K562 (cell line): ENCODE measurements around the gene USP48. TPM values are rescaled to one million over a fixed set of nuclear protein-coding genes. Genes with fewer than 3 reads are reported as not detected.

ENCODE experiments used
- ATAC-seq: fragments of 200-7000 bp; cut with Tn5 transposase; 3 replicates; pipeline ENCODE4 v1.9.1; 2020; ENCODE audit warnings: moderate library complexity
- BruUV-seq: library from RNA; stranded (reverse); fragments of 400-500 nt; replicated peaks from 2 replicates; lab custom pipeline; 2021; lab: Mats Ljungman, UMichigan
- CTCF ChIA-PET: fragments of 300-600 bp; formaldehyde crosslinking; extraction: SDS; loops from one replicate; lab custom pipeline; 2021; ENCODE audit warnings: low intra/inter-chr PET ratio; lab: Yijun Ruan, JAX
- POLR2A ChIA-PET: fragments of 300-600, 350-650 bp; sonication (Branson Sonifier 250); formaldehyde crosslinking; extraction: SDS; loops from one replicate; lab custom pipeline; 2021; ENCODE audit warnings: antibody characterized with exemption, inconsistent platforms; lab: Yijun Ruan, JAX
- DNase-seq, 4 experiments: peaks; one replicate each; pipeline versions ENCODE4 v3.0.0 to v3.0.0-alpha.2; 2011 to 2018; ENCODE audit warnings: low spot score in 3 of 4, mixed read lengths in 3 of 4; ENCODE audit errors: extremely low read depth in 1 of 4
- FAIRE-seq: peaks from 2 replicates; lab custom pipeline; 2011; peaks lifted over from hg19 to GRCh38; lab: Jason Lieb, UNC
- H2AFZ ChIP-seq: 2 replicates; pipeline ENCODE4 v1.6.0; 2011; ENCODE audit warnings: low read depth, low read length, control low read depth, inconsistent platforms
- H3K27ac ChIP-seq: fragments of 200-600 bp; 3 replicates; pipeline ENCODE4 v1.8.0; 2011; ENCODE audit warnings: low read depth, mild to moderate bottlenecking, control low read depth, inconsistent platforms, low read length, moderate library complexity, mixed read lengths; ENCODE audit errors: extremely low read depth
- H3K27me3 ChIP-seq, 2 experiments: fragments of 300-600 bp in 1 of 2; 2 replicates in 1 of 2; 3 replicates in 1 of 2; pipeline versions ENCODE4 v1.6.0 to v1.8.0; 2011; ENCODE audit warnings: inconsistent platforms in 2 of 2, low read length in 2 of 2, mild to moderate bottlenecking in 1 of 2, mixed read lengths in 1 of 2, moderate library complexity in 1 of 2; ENCODE audit not compliant: control insufficient read depth in 2 of 2, insufficient read depth in 2 of 2
- H3K36me3 ChIP-seq: fragments of 300-600 bp; 3 replicates; pipeline ENCODE4 v1.8.0; 2011; ENCODE audit warnings: mild to moderate bottlenecking, low read length, inconsistent platforms; ENCODE audit not compliant: control insufficient read depth, insufficient read depth
- H3K4me1 ChIP-seq, 2 experiments: fragments of 200-600 bp in 1 of 2; replicated peaks in 1 of 2; 2 replicates in 1 of 2; 3 replicates in 1 of 2; pipeline versions ENCODE4 v1.5.1 to v1.8.0; 2011; ENCODE audit warnings: inconsistent platforms in 2 of 2, low read length in 2 of 2, mild to moderate bottlenecking in 1 of 2, mixed read lengths in 1 of 2, moderate library complexity in 1 of 2; ENCODE audit not compliant: control insufficient read depth in 2 of 2, insufficient read depth in 2 of 2
- H3K4me2 ChIP-seq: 2 replicates; pipeline ENCODE4 v1.6.1; 2011; ENCODE audit warnings: low read length, control low read depth, inconsistent platforms, mixed read lengths; ENCODE audit not compliant: insufficient read depth
- H3K4me3 ChIP-seq: fragments of 200-600 bp; sonication (generic), shearing (Covaris generic); 2 replicates; pipeline ENCODE4 v1.5.1; 2016; ENCODE audit warnings: control low read depth, inconsistent platforms
- H3K79me2 ChIP-seq: fragments of 200-600 bp; 3 replicates; pipeline ENCODE4 v1.8.0; 2011; ENCODE audit warnings: low read length, inconsistent platforms; ENCODE audit not compliant: control insufficient read depth, insufficient read depth
- H3K9ac ChIP-seq, 2 experiments: 2 replicates each; pipeline versions ENCODE4 v1.6.0 to v1.6.1; 2011; ENCODE audit warnings: low read depth in 2 of 2, low read length in 2 of 2, control low read depth in 1 of 2, inconsistent platforms in 1 of 2, mild to moderate bottlenecking in 1 of 2, mixed read lengths in 1 of 2; ENCODE audit not compliant: insufficient read depth in 1 of 2
- H3K9me1 ChIP-seq: one replicate; pipeline ENCODE4 v1.6.0; 2011; ENCODE audit warnings: inconsistent platforms, mild to moderate bottlenecking, low read length, moderate library complexity; ENCODE audit not compliant: control insufficient read depth, insufficient read depth
- H3K9me3 ChIP-seq: replicated peaks from 2 replicates; pipeline ENCODE4 v1.5.1; 2011; ENCODE audit warnings: low read depth, low read length, inconsistent platforms; ENCODE audit not compliant: control insufficient read depth, insufficient read depth
- H4K20me1 ChIP-seq: replicated peaks from 2 replicates; pipeline ENCODE4 v1.6.1; 2011; ENCODE audit warnings: low read length, inconsistent platforms, mixed read lengths; ENCODE audit not compliant: control insufficient read depth, insufficient read depth
- BRCA1 ChIP-seq, 2 experiments: fragments of 450-650 bp in 1 of 2; sonication (generic) in 1 of 2; formaldehyde crosslinking in 1 of 2; IDR thresholded peaks; 2 replicates each; pipeline versions ENCODE4 v1.5.0 to v1.6.1; 2017 to 2020; ENCODE audit warnings: mild to moderate bottlenecking in 1 of 2, missing genetic modification reagents in 1 of 2
- ETV6 ChIP-seq, 3 experiments: fragments of 150-350 bp in 1 of 3; sonication (generic) in 1 of 3; formaldehyde crosslinking in 1 of 3; IDR thresholded peaks; 2 replicates each; pipeline versions ENCODE4 v1.6.1 to v1.8.0; 2014 to 2022; ENCODE audit warnings: borderline replicate concordance in 2 of 3, low read depth in 2 of 3, antibody characterized with exemption in 1 of 3, low read length in 1 of 3, mild to moderate bottlenecking in 1 of 3, missing genetic modification reagents in 1 of 3
- FOXK2 ChIP-seq, 2 experiments: fragments of 450-650 bp; IDR thresholded peaks in 1 of 2; conservative IDR thresholded peaks in 1 of 2; 2 replicates each; pipeline ENCODE4 v1.6.1; 2016; ENCODE audit warnings: low read depth in 2 of 2, mild to moderate bottlenecking in 1 of 2
- HEY1 ChIP-seq: fragments of 250-450 bp; sonication (Bioruptor Pico); IDR thresholded peaks from 2 replicates; pipeline ENCODE4 v1.5.0; 2020; ENCODE audit warnings: mild to moderate bottlenecking, moderate library complexity, borderline replicate concordance
- PHF21A ChIP-seq: fragments of 450-650 bp; IDR thresholded peaks from 2 replicates; pipeline ENCODE4 v1.6.1; 2017; ENCODE audit warnings: low read depth, borderline replicate concordance
- SRSF1 ChIP-seq: fragments of 200-400 bp; formaldehyde crosslinking; IDR thresholded peaks from 2 replicates; pipeline ENCODE4 v1.6.1; 2017; ENCODE audit warnings: mild to moderate bottlenecking, low read depth, low read length, moderate library complexity
- THRB ChIP-seq: fragments of 450-650 bp; formaldehyde crosslinking; conservative IDR thresholded peaks from 2 replicates; pipeline ENCODE4 v1.4.0; 2022; ENCODE audit warnings: mild to moderate bottlenecking, missing genetic modification characterization
- ZC3H11A ChIP-seq: IDR thresholded peaks from 2 replicates; pipeline ENCODE4 v1.6.1; 2012; ENCODE audit warnings: low read depth, low read length, improper control_type of control experiment
- WGBS: fragments of 100-300 bp; shearing (Covaris generic); methylation state at CpG from one replicate; pipeline ENCODE4 v1.1.6; 2016; ENCODE audit warnings: low coverage, mixed read lengths; ENCODE audit not compliant: insufficient coverage; ENCODE audit errors: missing lambda C conversion rate; 5-methylcytosine and 5-hydroxymethylcytosine counted together
- in situ Hi-C: fragments of 300-500 bp; cut with MboI; formaldehyde crosslinking; loops from 4 replicates; pipeline ENCODE4 v1.15.0; 2018; ENCODE audit warnings: inconsistent platforms, mixed read lengths
- intact Hi-C: fragments of 100-400 bp; cut with micrococcal nuclease; formaldehyde crosslinking; loops from 2 replicates; pipeline ENCODE4 v1.14.2; 2022
- polyA plus RNA-seq, 8 experiments: library from polyadenylated mRNA; depleted of rRNA in 4 of 8; stranded (reverse) in 5 of 8; unstranded in 3 of 8; fragments of >200 nt; fragmentation: Nextera tagmentation in 2 of 8; fragmentation: Illumina TruSeq in 1 of 8; extraction: Ambion mirVana in 2 of 8; extraction: Trizol in 1 of 8; gene quantifications; 2 replicates each; pipeline versions ENCODE4 v1.2.1 to v1.2.3, GENCODE V29; 2011 to 2014; ENCODE audit warnings: inconsistent platforms in 1 of 8, missing spikeins in 1 of 8
- total RNA-seq, 7 experiments: library from RNA; depleted of rRNA in 6 of 7; stranded (reverse); fragments of >200 nt in 6 of 7; fragmentation: Illumina TruSeq in 2 of 7; extraction: Trizol in 2 of 7; gene quantifications; 2 replicates each; pipeline versions ENCODE4 v1.2.1 to v1.2.3, GENCODE V29; 2011 to 2021; ENCODE audit warnings: low replicate concordance in 1 of 7
- TF ChIP-seq, protein P1 (sequence below): sonication (generic); formaldehyde crosslinking; IDR thresholded peaks from 2 replicates; pipeline ENCODE4 v1.9.0; 2022; ENCODE audit warnings: mild to moderate bottlenecking, missing genetic modification reagents
- TF ChIP-seq, protein P2 (sequence below), 2 experiments: fragments of 450-650 bp; formaldehyde crosslinking in 1 of 2; IDR thresholded peaks; 2 replicates each; pipeline versions ENCODE4 v1.4.0 to v1.6.1; 2014 to 2020; ENCODE audit warnings: mild to moderate bottlenecking in 2 of 2, borderline replicate concordance in 1 of 2, low read depth in 1 of 2

Gene USP48
- total and polyA plus RNA-seq, 9 of the 15 experiments (the other 6 are each of a cell fraction or from before 2014, with no cell fraction given), result 23.3 to 123 (median 106) TPM

DNA sequence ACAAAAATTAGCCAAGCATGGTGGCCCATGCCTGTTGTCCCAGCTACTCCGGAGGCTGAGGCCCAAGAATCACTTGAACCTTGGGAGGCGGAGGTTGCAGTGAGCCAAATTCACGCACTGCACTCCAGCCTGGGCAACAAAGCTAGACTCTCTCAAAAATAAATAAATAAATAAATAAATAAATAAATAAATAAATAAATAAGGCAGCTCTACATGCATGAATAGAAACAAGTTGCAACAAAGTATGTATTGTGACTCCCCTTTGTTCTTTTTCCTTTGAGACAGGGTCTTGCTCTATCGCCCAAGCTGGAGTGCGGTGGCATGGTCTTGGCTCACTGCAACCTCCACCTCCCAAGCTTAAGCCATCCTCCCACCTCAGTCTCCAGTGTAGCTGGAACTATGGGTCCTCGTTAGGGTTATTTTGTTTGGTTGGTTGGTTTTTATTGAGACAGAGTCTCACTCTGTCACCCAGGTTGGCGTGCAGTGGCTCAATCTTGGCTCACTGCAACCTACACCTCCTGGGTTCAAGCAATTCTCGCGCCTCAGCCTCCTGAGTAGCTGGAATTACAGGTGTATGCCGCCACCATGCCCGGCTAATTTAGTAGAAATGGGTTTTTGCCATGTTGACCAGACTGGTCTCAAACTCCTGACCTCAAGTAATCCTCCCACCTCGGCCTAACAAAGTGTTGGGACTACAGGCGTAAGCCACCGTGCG, 8.0 kb downstream of the USP48 start:
- Histone ChIP-seq H3K36me3 (peaks cover 29% of the 10 kb centered on the region), H3K27me3 (no peaks in the 10 kb centered on the region), H4K20me1 (0 out of 2 replicates have a peak, but pooled peaks cover 7% of the 10 kb centered on the region), H3K27ac (no peak overlapping the region; the same call in 2 of the 3 replicates), H3K9ac (no peak overlapping the region), H3K4me1 (peaks cover 13 to 23% of the 10 kb centered on the region in 2 experiments), H3K4me2 (no peak overlapping the region), H3K4me3 (no peak overlapping the region), H3K9me3 (no peaks in the 10 kb centered on the region), H2AFZ (no peak overlapping the region), H3K79me2 (peaks cover 99% of the 10 kb centered on the region), H3K9me1 (no peaks in the 10 kb centered on the region)
- intact Hi-C loops, result no loop called here
- DNase-seq (no peak), ATAC-seq (no peak), FAIRE-seq (no peak)
- in situ Hi-C loops, result no loop called here
- POLR2A ChIA-PET, result interaction anchor here (1.2 kb wide), 1 partner anchor 10 kb away, joined by 3 read pairs; no protein-coding TSS in a partner anchor
- CTCF ChIA-PET, result no interaction called here
- WGBS, result 86% methylated on average over 15 of the region's 15 CpGs
- BruUV-seq, result no TSS peak
- no peak for TF ChIP-seq ETV6 (IDR thresholded peaks at IDR 0.05; ENCODE audit: borderline replicate concordance in 1 of 2, low read depth in 2 of 2, low read length in 1 of 2)
- TF ChIP-seq ETV6 (CRISPR knock-in tag; IDR thresholded peaks at IDR 0.05; ENCODE audit: borderline replicate concordance), result 0 out of 2 replicates have a peak, but pooled peaks have one; percentile 19
- no peak for TF ChIP-seq PHF21A
- no peak for TF ChIP-seq FOXK2 (conservative IDR thresholded peaks at IDR 0.05 in 1 of 2, IDR thresholded peaks at IDR 0.05 in 1 of 2; ENCODE audit: low read depth in 2 of 2)
- no peak for TF ChIP-seq BRCA1 (IDR thresholded peaks at IDR 0.05)
- no peak for TF ChIP-seq BRCA1 (CRISPR knock-in tag; IDR thresholded peaks at IDR 0.05)
- TF ChIP-seq SRSF1, result no peak
- TF ChIP-seq ZC3H11A, result peak; percentile 87; the same call in 1 of the 2 replicates
- TF ChIP-seq, protein P1, sequence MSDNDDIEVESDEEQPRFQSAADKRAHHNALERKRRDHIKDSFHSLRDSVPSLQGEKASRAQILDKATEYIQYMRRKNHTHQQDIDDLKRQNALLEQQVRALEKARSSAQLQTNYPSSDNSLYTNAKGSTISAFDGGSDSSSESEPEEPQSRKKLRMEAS (CRISPR knock-in tag), result 0 out of 2 replicates have a peak, but pooled peaks have one; percentile 9
- TF ChIP-seq, protein P2, sequence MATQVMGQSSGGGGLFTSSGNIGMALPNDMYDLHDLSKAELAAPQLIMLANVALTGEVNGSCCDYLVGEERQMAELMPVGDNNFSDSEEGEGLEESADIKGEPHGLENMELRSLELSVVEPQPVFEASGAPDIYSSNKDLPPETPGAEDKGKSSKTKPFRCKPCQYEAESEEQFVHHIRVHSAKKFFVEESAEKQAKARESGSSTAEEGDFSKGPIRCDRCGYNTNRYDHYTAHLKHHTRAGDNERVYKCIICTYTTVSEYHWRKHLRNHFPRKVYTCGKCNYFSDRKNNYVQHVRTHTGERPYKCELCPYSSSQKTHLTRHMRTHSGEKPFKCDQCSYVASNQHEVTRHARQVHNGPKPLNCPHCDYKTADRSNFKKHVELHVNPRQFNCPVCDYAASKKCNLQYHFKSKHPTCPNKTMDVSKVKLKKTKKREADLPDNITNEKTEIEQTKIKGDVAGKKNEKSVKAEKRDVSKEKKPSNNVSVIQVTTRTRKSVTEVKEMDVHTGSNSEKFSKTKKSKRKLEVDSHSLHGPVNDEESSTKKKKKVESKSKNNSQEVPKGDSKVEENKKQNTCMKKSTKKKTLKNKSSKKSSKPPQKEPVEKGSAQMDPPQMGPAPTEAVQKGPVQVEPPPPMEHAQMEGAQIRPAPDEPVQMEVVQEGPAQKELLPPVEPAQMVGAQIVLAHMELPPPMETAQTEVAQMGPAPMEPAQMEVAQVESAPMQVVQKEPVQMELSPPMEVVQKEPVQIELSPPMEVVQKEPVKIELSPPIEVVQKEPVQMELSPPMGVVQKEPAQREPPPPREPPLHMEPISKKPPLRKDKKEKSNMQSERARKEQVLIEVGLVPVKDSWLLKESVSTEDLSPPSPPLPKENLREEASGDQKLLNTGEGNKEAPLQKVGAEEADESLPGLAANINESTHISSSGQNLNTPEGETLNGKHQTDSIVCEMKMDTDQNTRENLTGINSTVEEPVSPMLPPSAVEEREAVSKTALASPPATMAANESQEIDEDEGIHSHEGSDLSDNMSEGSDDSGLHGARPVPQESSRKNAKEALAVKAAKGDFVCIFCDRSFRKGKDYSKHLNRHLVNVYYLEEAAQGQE (IDR thresholded peaks at IDR 0.05; ENCODE audit: borderline replicate concordance), result no peak
- TF ChIP-seq, protein P2 (CRISPR knock-in tag; IDR thresholded peaks at IDR 0.05; ENCODE audit: low read depth), result no peak
- TF ChIP-seq THRB (CRISPR knock-in tag), result no peak
- no peak for TF ChIP-seq HEY1 (CRISPR knock-in tag)
